OCI-LY7 (cell line): ENCODE data around the gene AGBL4.

Source experiments
- EZH2phosphoT487 ChIP-seq: fragments of 200-600 bp; sonication (generic); IDR thresholded peaks from 2 replicates; pipeline ENCODE4 v1.6.1; 2018; ENCODE audit warnings: low read depth, borderline replicate concordance, mild to moderate bottlenecking, mixed run types, antibody characterized with exemption, low read length, moderate library complexity, mixed read lengths
- TF ChIP-seq, protein P1 (sequence below): fragments of 200-600 bp; sonication (generic); conservative IDR thresholded peaks from 2 replicates; pipeline ENCODE4 v1.5.1; 2014; ENCODE audit warnings: mild to moderate bottlenecking, antibody characterized with exemption, low read length, moderate library complexity, mixed read lengths

- TF ChIP-seq, protein P1, sequence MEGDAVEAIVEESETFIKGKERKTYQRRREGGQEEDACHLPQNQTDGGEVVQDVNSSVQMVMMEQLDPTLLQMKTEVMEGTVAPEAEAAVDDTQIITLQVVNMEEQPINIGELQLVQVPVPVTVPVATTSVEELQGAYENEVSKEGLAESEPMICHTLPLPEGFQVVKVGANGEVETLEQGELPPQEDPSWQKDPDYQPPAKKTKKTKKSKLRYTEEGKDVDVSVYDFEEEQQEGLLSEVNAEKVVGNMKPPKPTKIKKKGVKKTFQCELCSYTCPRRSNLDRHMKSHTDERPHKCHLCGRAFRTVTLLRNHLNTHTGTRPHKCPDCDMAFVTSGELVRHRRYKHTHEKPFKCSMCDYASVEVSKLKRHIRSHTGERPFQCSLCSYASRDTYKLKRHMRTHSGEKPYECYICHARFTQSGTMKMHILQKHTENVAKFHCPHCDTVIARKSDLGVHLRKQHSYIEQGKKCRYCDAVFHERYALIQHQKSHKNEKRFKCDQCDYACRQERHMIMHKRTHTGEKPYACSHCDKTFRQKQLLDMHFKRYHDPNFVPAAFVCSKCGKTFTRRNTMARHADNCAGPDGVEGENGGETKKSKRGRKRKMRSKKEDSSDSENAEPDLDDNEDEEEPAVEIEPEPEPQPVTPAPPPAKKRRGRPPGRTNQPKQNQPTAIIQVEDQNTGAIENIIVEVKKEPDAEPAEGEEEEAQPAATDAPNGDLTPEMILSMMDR, result no peak
- TF ChIP-seq EZH2phosphoT487, result no peak
Observed at GRCh38 chr1:48645883-48646282, 1377.9 kb downstream of the AGBL4 start.
